Measurements from ENCODE around the gene C10orf71. TPM values are rescaled to one million over a fixed set of nuclear protein-coding genes. Genes with fewer than 3 reads are reported as not detected.

Gene C10orf71
- total RNA-seq, 4 donors from 2014 or later, result not detected

DNA sequence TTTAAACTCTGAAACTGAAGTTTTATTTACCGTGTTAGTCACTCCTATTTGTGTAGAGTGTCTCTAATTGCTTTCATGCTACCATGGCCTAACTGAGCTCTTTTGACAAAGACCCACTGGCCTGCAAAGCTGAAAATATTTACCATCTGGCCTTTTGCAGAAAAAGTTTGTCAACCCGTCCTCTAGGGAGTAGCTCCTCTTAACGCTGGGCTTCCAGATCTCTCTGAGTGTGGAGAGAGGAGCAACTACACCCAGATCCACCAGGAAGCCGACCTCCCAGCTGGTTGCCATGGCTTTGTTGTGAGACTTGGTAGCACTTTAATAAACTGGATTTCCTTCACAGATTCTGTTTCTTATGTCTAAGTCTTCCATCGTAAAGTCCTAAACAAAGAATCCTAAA lies 4.2 kb upstream of the C10orf71 start:
- no peak for TF ChIP-seq CTCF (IDR thresholded peaks at IDR 0.05; ENCODE audit: low read depth)

DNA sequence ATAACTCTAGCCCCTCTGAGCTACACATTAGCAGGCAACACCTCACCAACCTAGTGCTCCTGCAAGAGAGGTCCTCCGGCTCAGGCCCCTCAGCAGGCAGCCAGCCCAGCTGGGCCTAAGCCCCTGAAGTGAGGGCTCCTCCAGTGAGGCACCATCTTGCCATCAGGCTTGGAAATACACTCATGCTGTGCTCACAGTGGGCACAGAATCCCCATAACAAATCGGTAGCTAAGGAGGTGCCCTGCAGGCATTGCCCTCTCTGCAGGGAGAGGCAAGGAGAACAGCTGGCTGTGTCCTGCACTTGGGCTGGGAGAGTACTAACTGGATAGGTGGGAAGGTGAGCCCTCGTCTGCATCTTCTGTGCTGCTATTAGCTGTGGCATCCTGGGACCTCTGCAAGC lies 3.7 kb upstream of the C10orf71 start:
- TF ChIP-seq CTCF (IDR thresholded peaks at IDR 0.05; ENCODE audit: low read depth), result no peak

GRCh38 chr10:49296382-49296781 lies 2.6 kb upstream of the C10orf71 start:
- no peak for TF ChIP-seq CTCF (IDR thresholded peaks at IDR 0.05; ENCODE audit: low read depth)

DNA sequence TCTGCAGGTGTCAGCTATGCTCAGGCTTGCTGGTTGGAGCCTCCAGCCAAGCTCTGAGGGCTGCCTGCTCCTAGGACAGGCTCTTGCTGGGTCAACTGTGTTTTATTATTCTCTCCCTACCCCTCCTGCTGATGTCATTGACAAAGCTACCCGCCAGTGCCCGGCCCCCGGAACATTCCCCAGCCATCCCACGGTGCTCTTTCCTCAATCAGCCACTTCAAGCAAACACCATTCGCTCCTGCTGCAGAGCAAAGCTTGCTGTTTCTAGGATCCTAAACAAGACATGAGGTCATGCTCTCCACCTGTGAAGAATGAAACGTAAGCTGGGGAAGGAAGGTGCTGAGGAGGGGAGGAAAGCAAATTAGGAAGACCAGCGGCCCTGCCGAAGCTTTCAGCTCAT lies 2.1 kb upstream of the C10orf71 start:
- TF ChIP-seq CTCF (IDR thresholded peaks at IDR 0.05; ENCODE audit: low read depth), result no peak

- no peak for TF ChIP-seq CTCF (IDR thresholded peaks at IDR 0.05; ENCODE audit: low read depth)
These were observed 926 bp upstream of the C10orf71 start for GRCh38 chr10:49297818-49298670.

DNA sequence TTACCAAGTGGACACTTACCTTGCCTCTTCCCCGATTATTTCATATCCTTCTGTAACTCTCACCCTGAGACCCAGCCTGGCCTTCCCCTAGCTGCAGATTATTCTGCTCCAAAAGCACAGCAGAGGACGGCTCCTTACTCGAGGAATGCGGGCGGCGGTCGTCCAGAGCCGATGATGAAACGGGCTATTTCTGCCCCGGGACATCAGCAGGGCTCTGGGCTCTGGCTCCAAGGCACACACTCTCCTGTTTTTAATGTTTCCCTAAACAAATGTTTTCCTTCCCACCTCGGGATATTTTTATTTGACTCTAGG lies 343 bp upstream of the C10orf71 start:
- no peak for TF ChIP-seq CTCF (IDR thresholded peaks at IDR 0.05; ENCODE audit: low read depth)

GRCh38 chr10:49299816-49300139 lies 808 bp downstream of the C10orf71 start:
- no peak for TF ChIP-seq CTCF (IDR thresholded peaks at IDR 0.05; ENCODE audit: low read depth)
